Caco-2 (cell line): ENCODE data around the gene USHBP1. TPM values are rescaled to one million over a fixed set of nuclear protein-coding genes. Genes with fewer than 3 reads are reported as not detected.

Experiments
- BruUV-seq: library from RNA; stranded (reverse); fragments of 400-500 nt; replicated peaks from 2 replicates; lab custom pipeline; 2021; lab: Mats Ljungman, UMichigan
- CTCF ChIA-PET: fragments of 300-600 bp; sonication (Branson Sonifier 250); formaldehyde crosslinking; loops from one replicate; lab custom pipeline; 2022; ENCODE audit warnings: antibody characterized with exemption; lab: Charles Lee
- POLR2A ChIA-PET: fragments of 300-600 bp; sonication (Branson Sonifier 250); formaldehyde crosslinking; loops from one replicate; lab custom pipeline; 2022; ENCODE audit warnings: antibody characterized with exemption; lab: Charles Lee
- DNase-seq, 2 experiments: peaks; one replicate each; pipeline versions ENCODE4 v3.0.0 to v3.0.0-alpha.2; 2020 to 2022
- H3K27me3 ChIP-seq: replicated peaks from 2 replicates; pipeline ENCODE4 v1.6.0; 2011; ENCODE audit warnings: low read length; ENCODE audit not compliant: control insufficient read depth, insufficient read depth
- H3K36me3 ChIP-seq: 2 replicates; pipeline ENCODE4 v1.5.1; 2011; ENCODE audit warnings: low read length; ENCODE audit not compliant: control insufficient read depth, insufficient read depth
- H3K4me1 ChIP-seq: fragments of 250-450 bp; sonication (Bioruptor Pico); 2 replicates; pipeline ENCODE4 v1.5.1; 2020; ENCODE audit warnings: mild to moderate bottlenecking
- H3K4me3 ChIP-seq: 2 replicates; pipeline ENCODE4 v1.5.1; 2011; ENCODE audit warnings: low read depth, mild to moderate bottlenecking, control low read depth, low read length
- H3K9me3 ChIP-seq: fragments of 250-450 bp; sonication (Bioruptor Pico); 2 replicates; pipeline ENCODE4 v1.5.1; 2020; ENCODE audit warnings: mild to moderate bottlenecking, moderate library complexity
- H3K27ac Mint-ChIP-seq: one replicate; pipeline ENCODE4 v1.8.0; 2022; ENCODE audit warnings: mixed read lengths; ENCODE audit not compliant: unreplicated experiment
- H3K27me3 Mint-ChIP-seq: one replicate; pipeline ENCODE4 v1.8.0; 2022; ENCODE audit warnings: mixed read lengths; ENCODE audit not compliant: insufficient read depth, unreplicated experiment
- H3K36me3 Mint-ChIP-seq: one replicate; pipeline ENCODE4 v1.8.0; 2022; ENCODE audit warnings: mild to moderate bottlenecking, mixed read lengths; ENCODE audit not compliant: insufficient read depth, unreplicated experiment
- H3K4me1 Mint-ChIP-seq: one replicate; pipeline ENCODE4 v1.8.0; 2022; ENCODE audit warnings: low read depth, mixed read lengths; ENCODE audit not compliant: unreplicated experiment
- H3K4me3 Mint-ChIP-seq: one replicate; pipeline ENCODE4 v1.8.0; 2022; ENCODE audit warnings: mild to moderate bottlenecking, moderate library complexity, mixed read lengths; ENCODE audit not compliant: unreplicated experiment
- H3K9me3 Mint-ChIP-seq: one replicate; pipeline ENCODE4 v1.8.0; 2022; ENCODE audit warnings: mixed read lengths; ENCODE audit not compliant: unreplicated experiment
- CTCF ChIP-seq, 2 experiments: fragments of 200-600 bp in 1 of 2; IDR thresholded peaks; 1 replicate in 1 of 2; 2 replicates in 1 of 2; pipeline versions ENCODE4 v1.5.1 to v1.8.0; 2011 to 2022; ENCODE audit warnings: antibody characterized with exemption in 1 of 2, control low read depth in 1 of 2, inconsistent platforms in 1 of 2, low read depth in 1 of 2, low read length in 1 of 2, mild to moderate bottlenecking in 1 of 2, moderate library complexity in 1 of 2; ENCODE audit not compliant: insufficient read depth in 1 of 2, severe bottlenecking in 1 of 2, unreplicated experiment in 1 of 2
- intact Hi-C: fragments of 100-400 bp; cut with micrococcal nuclease; formaldehyde crosslinking; loops from one replicate; pipeline ENCODE4 v1.10.0; 2022; ENCODE audit not compliant: unreplicated experiment
- total RNA-seq: library from RNA; stranded (reverse); gene quantifications from 2 replicates; pipeline ENCODE4 v1.2.3, GENCODE V29; 2022

The USHBP1 gene
- total RNA-seq, 1 experiment from 2014 or later = not detected

GRCh38 chr19:17236811-17237543, 27.6 kb downstream of the USHBP1 start:
- H3K4me1 Mint-ChIP-seq = peaks cover 13% of the 10 kb centered on the region
- Histone ChIP-seq H3K4me3 (no peak overlapping the region), H3K27me3 (no peaks in the 10 kb centered on the region), H3K4me1 (peaks cover 22% of the 10 kb centered on the region), H3K9me3 (no peaks in the 10 kb centered on the region; the same call in 1 of the 2 replicates), H3K36me3 (peaks cover 2% of the 10 kb centered on the region)
- ChIA-PET POLR2A (no interaction called here), CTCF (no interaction called here)
- DNase-seq = no peak
- no peak overlapping the region for H3K27ac Mint-ChIP-seq
- no peaks in the 10 kb centered on the region for H3K9me3 Mint-ChIP-seq
- no peak for TF ChIP-seq CTCF (IDR thresholded peaks at IDR 0.05; ENCODE audit: insufficient read depth in 1 of 2, low read depth in 1 of 2, low read length in 1 of 2, severe bottlenecking in 1 of 2, unreplicated experiment in 1 of 2)
- peaks cover 78% of the 10 kb centered on the region for H3K36me3 Mint-ChIP-seq
- H3K27me3 Mint-ChIP-seq = no peaks in the 10 kb centered on the region
- BruUV-seq = no TSS peak
- intact Hi-C loops = no loop called here
- H3K4me3 Mint-ChIP-seq = no peak overlapping the region

DNA sequence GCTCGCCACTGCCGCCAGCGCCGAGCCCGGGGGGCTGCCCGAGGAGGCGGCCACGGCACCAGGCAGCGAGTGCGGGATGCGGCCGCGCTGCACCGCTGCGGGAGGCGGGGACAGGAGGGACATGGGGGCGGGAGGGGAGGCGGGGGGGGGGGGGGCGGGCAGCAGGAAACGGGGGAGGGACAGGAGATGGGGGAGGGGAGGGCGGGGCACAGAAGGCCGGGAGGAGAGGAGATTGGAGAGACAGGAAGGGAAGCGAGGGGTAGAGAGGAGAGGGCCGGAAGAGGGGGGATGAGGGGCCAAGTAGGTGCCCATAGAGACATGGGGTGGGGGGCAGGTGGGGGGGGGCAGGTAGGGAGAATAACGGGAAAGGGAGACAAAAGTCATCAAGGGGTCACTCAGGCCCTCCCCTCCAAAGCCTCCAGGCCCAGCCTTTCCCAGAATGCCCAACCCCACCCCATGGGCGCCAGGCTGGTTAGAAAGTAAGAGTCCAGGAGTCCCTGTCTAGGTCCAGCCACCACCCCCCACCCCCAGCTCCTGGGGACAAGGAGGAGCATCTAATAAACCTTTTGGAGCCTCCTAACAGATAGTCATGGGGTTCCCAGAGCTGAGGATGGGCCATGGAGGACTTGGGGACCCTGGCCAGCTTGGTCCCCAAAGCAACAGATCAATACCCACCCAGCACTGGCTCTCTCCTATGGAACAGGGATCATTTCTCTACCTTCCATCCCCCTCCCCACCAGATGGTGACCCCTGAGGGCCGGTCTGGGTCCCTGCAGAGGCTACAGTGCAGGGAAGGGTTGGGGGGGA, 28.4 kb downstream of the USHBP1 start:
- no peaks in the 10 kb centered on the region for H3K9me3 Mint-ChIP-seq
- no peak for DNase-seq
- no peak for TF ChIP-seq CTCF (IDR thresholded peaks at IDR 0.05; ENCODE audit: insufficient read depth in 1 of 2, low read depth in 1 of 2, low read length in 1 of 2, severe bottlenecking in 1 of 2, unreplicated experiment in 1 of 2)
- POLR2A ChIA-PET = no interaction called here
- H3K27me3 Mint-ChIP-seq = no peaks in the 10 kb centered on the region
- H3K27ac Mint-ChIP-seq = no peak overlapping the region
- intact Hi-C loops = no loop called here
- CTCF ChIA-PET = no interaction called here
- no peaks in the 10 kb centered on the region for H3K27me3 ChIP-seq
- H3K4me1 Mint-ChIP-seq = peaks cover 13% of the 10 kb centered on the region
- no peaks in the 10 kb centered on the region; the same call in 1 of the 2 replicates for H3K9me3 ChIP-seq
- no peak overlapping the region for H3K4me3 Mint-ChIP-seq
- peaks cover 15% of the 10 kb centered on the region for H3K4me1 ChIP-seq
- peaks cover 2% of the 10 kb centered on the region for H3K36me3 ChIP-seq
- no TSS peak for BruUV-seq
- H3K36me3 Mint-ChIP-seq = peaks cover 78% of the 10 kb centered on the region
- no peak overlapping the region for H3K4me3 ChIP-seq

DNA sequence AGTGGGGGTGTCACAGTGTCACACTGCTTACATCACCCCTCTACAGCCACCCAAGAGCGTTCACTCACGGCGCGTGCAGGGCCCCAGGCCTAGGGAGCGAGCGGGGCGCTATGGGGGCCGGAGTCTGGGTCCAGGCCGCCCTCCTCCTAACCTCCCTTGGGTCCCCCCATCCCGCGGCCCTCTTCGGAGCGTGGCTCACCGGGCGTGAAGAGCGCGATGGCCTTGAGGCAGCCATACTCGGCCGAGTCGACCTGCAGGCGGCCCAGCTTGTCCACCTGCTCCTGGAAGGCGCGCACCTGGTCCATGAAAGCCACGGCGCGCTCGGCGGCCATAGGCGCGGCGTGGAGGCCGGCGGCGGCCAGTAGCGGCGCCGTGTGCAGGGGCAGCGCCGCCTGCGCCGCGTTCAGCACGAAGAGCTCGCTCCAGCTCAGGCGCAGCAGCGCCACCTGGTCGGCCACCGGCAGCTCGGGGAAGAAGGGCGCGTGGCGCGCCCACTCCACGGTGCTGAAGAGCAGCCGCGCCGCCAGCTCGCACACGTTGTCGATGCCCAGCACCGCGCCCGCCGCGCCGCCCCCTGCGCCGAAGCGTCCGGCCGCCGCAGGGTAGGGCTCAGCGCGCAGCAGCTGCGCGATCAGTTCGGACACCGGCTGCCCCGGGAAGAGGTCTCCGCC, 29.1 kb downstream of the USHBP1 start:
- Mint-ChIP-seq H3K36me3 (peaks cover 78% of the 10 kb centered on the region), H3K4me3 (no peak overlapping the region), H3K9me3 (no peaks in the 10 kb centered on the region), H3K27me3 (no peaks in the 10 kb centered on the region), H3K27ac (no peak overlapping the region), H3K4me1 (peaks cover 7% of the 10 kb centered on the region)
- peaks cover 8% of the 10 kb centered on the region for H3K4me1 ChIP-seq
- H3K4me3 ChIP-seq = no peak overlapping the region
- TF ChIP-seq CTCF (IDR thresholded peaks at IDR 0.05; ENCODE audit: insufficient read depth in 1 of 2, low read depth in 1 of 2, low read length in 1 of 2, severe bottlenecking in 1 of 2, unreplicated experiment in 1 of 2) = no peak
- no peaks in the 10 kb centered on the region; the same call in 1 of the 2 replicates for H3K9me3 ChIP-seq
- intact Hi-C loops = no loop called here
- DNase-seq = no peak
- CTCF ChIA-PET = no interaction called here
- POLR2A ChIA-PET = no interaction called here
- H3K27me3 ChIP-seq = no peaks in the 10 kb centered on the region
- no TSS peak for BruUV-seq
- peaks cover 2% of the 10 kb centered on the region for H3K36me3 ChIP-seq
